ENCODE results near the gene FAM118A. TPM values are rescaled to one million over a fixed set of nuclear protein-coding genes. Genes with fewer than 3 reads are reported as not detected.

Gene FAM118A
- total RNA-seq, 1 donor from 2014 or later: 52.7 TPM

GRCh38 chr22:45376009-45376408 lies 66.3 kb downstream of the FAM118A start:
- DNase-seq (ENCODE audit: low spot score): no peak

- no peak for DNase-seq (ENCODE audit: low spot score)
Measured at GRCh38 chr22:45376703-45377102, 67.0 kb downstream of the FAM118A start.

DNA sequence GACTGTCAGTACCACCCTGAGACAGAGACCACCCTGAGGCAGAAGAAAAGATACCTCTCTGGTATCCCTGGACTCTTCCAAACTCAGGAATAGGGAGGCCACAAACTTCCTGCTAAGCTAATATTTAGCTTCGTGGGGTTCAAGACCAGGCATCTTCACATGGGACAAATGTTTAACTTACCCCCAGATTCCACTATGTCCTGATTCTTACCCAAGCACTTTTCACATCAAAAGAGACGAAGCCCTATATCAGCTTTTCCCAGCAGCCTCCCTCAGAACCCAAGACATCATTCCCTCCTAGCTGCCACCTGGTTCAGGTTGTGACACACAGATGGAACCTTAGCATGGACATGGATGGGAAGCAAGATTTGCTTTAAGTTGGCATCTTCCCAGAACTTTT lies 71.6 kb downstream of the FAM118A start:
- DNase-seq (ENCODE audit: low spot score): no peak

DNA sequence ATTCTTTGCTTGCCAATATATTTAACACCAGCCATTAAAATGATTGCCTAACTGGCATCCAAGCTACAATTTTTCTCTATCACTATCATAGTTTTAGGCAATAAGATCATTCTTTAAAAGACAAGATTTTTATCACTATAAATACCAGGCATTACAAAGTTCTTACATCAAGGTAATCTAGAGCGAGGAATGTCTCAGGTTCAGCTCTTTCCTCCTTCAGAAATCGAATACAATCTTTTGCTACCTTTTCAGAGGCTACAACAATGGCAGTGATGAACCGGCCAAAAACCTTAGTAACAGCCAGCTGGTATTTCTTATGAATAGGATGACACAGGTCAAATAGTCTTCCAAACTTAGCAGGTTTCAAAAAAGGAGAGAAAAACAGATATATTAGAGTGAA lies 79.8 kb downstream of the FAM118A start:
- no peak for DNase-seq (ENCODE audit: low spot score)

Other genes starting within 250 kb of the FAM118A start
- gene NUP50, start 146.0 kb upstream of the FAM118A start, total RNA-seq: 71.0 TPM
- gene KIAA0930, start 69.0 kb upstream of the FAM118A start, total RNA-seq: 79.2 TPM
- gene UPK3A, start 25.0 kb upstream of the FAM118A start, total RNA-seq: 233 TPM
- 0.21 TPM for gene SMC1B, start 103.7 kb downstream of the FAM118A start, total RNA-seq
- gene RIBC2, start 103.8 kb downstream of the FAM118A start, total RNA-seq: 2.1 TPM
- 286 TPM for gene FBLN1, start 192.9 kb downstream of the FAM118A start, total RNA-seq

Measured in ureter (tissue), 1 donor.